Testis (tissue), 3 donors: Measurements from ENCODE around the gene SF1. TPM values are rescaled to one million over a fixed set of nuclear protein-coding genes. Genes with fewer than 3 reads are reported as not detected.
A peak's percentile ranks its signal among the peaks of the same experiment; 100 is the strongest.

Experiments
- DNase-seq: peaks from one replicate; pipeline ENCODE4 v3.0.0-alpha.2; 2019
- H3K27ac ChIP-seq, 2 donors: fragments of 200-600 bp; sonication (generic); one replicate each; pipeline ENCODE4 v1.5.1; 2019
- H3K27me3 ChIP-seq: fragments of 200-600 bp; sonication (generic); one replicate; pipeline ENCODE4 v1.5.1; 2019
- H3K36me3 ChIP-seq: fragments of 200-600 bp; sonication (generic); one replicate; pipeline ENCODE4 v1.5.1; 2017; ENCODE audit warnings: low read depth; ENCODE audit errors: missing control alignments
- H3K4me1 ChIP-seq: fragments of 200-600 bp; sonication (generic); one replicate; pipeline ENCODE4 v1.5.1; 2019
- H3K4me3 ChIP-seq, 2 donors: fragments of 200-600 bp; sonication (generic); one replicate each; pipeline ENCODE4 v1.5.1; 2017 to 2019
- H3K9me3 ChIP-seq: fragments of 200-600 bp; sonication (generic); one replicate; pipeline ENCODE4 v1.5.1; 2017
- CTCF ChIP-seq, 3 experiments: fragments of 450-650 bp in 2 of 3; fragments of 200-600 bp in 1 of 3; sonication (generic) in 1 of 3; IDR thresholded peaks; one replicate each; pipeline ENCODE4 v1.5.1; 2016 to 2019; ENCODE audit warnings: antibody characterized with exemption in 3 of 3, mild to moderate bottlenecking in 2 of 3, moderate library complexity in 1 of 3
- POLR2A ChIP-seq: fragments of 450-650 bp; IDR thresholded peaks from one replicate; pipeline ENCODE4 v1.6.1; 2017; ENCODE audit warnings: antibody characterized with exemption, mild to moderate bottlenecking, moderate library complexity
- WGBS, 2 donors: methylation state at CpG; one replicate each; pipeline ENCODE4 v1.1.5; 2018; 5-methylcytosine and 5-hydroxymethylcytosine counted together
- intact Hi-C: fragments of 100-400 bp; cut with DNase I; formaldehyde crosslinking; loops from one replicate; pipeline ENCODE4 v1.15.1; 2023; ENCODE audit warnings: low total_unique reads
- polyA plus RNA-seq: library from polyadenylated mRNA; stranded (reverse); fragments of 350-450 nt; fragmentation: Illumina TruSeq; extraction: RNeasy Lipid Tissue Mini Kit (QIAGEN cat#74804); gene quantifications from one replicate; pipeline ENCODE4 v1.2.3, GENCODE V29; 2014; ENCODE audit warnings: low read depth, low replicate concordance; ENCODE audit not compliant: insufficient read depth
- total RNA-seq, 2 donors: library from RNA; depleted of rRNA; stranded (reverse); fragments of >200 nt; gene quantifications; one replicate each; pipeline ENCODE4 v1.2.3, GENCODE V29; 2016

SF1 gene
- total and polyA plus RNA-seq, 3 donors from 2014 or later, result 431 to 499 (median 455) TPM

GRCh38 chr11:64789331-64790204, 11.2 kb upstream of the SF1 start:
- TF ChIP-seq POLR2A, result no peak
- TF ChIP-seq CTCF (IDR thresholded peaks at IDR 0.05), result no peak
- H3K4me1 ChIP-seq, result peaks cover 6% of the 10 kb centered on the region
- H3K4me3 ChIP-seq, result no peak overlapping the region
- H3K9me3 ChIP-seq, result no peaks in the 10 kb centered on the region
- H3K27ac ChIP-seq, result no peak overlapping the region
- WGBS, 2 donors, result 89 to 90% methylated on average over 6 to 15 of the region's 15 CpGs
- DNase-seq, result no peak
- H3K36me3 ChIP-seq, result no peaks in the 10 kb centered on the region
- intact Hi-C loops, result no loop called here
- no peaks in the 10 kb centered on the region for H3K27me3 ChIP-seq

- Histone ChIP-seq H3K27ac (no peak overlapping the region), H3K4me3 (no peak overlapping the region), H3K36me3 (no peaks in the 10 kb centered on the region), H3K4me1 (peaks cover 2% of the 10 kb centered on the region), H3K9me3 (no peaks in the 10 kb centered on the region), H3K27me3 (no peaks in the 10 kb centered on the region)
- no peak for TF ChIP-seq POLR2A
- TF ChIP-seq CTCF (IDR thresholded peaks at IDR 0.05), result no peak
- WGBS, 2 donors, result 80 to 82% methylated on average over 4 to 9 of the region's 9 CpGs
- no peak for DNase-seq
- intact Hi-C loops, result no loop called here
Observed at GRCh38 chr11:64788321-64789215, 10.2 kb upstream of the SF1 start.

DNA sequence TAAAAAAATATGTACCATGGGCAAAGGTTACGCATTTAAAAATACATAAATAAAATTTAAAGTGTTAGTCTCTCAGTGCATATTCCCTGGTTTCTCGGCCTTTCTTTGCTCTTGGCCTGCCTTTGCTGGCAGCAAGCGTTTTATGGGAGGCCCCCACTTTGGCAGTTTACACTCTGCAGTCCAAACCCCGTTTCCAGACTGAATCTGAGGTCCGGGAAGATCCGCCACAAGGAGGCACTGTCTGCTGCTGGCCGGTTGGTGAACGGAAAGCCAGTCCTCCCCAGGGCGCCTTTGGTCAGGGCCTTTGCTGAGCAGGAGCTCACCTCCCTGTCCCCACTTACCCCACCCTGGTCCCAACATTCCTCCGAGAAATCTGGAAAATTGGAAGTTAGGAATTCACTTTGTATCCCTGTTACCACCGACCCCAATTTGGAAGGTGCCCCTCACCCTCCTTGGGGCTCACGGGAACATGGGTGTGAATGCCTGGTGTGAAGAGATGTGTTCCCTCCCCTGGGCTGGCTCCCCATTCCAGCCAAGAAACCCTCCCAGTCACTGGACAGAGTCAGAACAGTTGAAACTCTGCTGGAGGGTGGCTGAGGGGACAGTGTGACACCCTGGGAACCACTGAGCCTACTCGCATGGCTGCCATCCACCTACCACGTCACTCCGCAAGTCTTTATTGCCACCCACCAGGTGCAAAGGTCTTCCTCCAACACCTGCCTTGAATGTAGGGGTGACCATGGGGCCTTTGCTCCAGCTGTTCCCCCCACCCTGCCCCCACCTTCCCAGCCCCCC, 9.4 kb upstream of the SF1 start:
- DNase-seq, result peak; percentile 77
- Histone ChIP-seq H3K36me3 (no peaks in the 10 kb centered on the region), H3K4me3 (no peak overlapping the region), H3K27me3 (no peaks in the 10 kb centered on the region), H3K27ac (no peak overlapping the region), H3K9me3 (no peaks in the 10 kb centered on the region), H3K4me1 (no peaks in the 10 kb centered on the region)
- 52 to 55% methylated on average over 15 of the region's 15 CpGs for WGBS, 2 donors
- intact Hi-C loops, result no loop called here
- TF ChIP-seq CTCF (IDR thresholded peaks at IDR 0.05), result peak; percentile 31 to 64 (median 54)
- no peak for TF ChIP-seq POLR2A

DNA sequence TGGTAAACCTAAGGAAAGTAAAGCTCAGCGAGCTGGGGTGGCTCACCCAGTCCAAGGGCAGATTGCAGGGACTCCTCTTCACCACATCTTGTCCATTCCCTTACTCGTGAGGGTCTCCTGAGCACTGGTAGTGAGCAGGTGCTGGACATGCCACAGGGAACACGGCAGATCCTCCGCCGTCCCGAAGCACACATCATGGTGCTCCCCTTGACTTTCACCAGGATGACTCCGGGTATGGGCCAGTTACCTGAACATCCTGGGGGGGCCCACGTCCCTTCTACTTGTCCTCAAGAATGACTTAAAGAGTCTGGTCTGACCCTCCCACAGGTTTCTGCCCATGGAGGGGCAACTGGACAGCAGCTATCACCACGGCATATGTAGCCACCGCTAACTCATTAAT, 8.0 kb upstream of the SF1 start:
- 88 to 92% methylated on average over 10 of the region's 10 CpGs for WGBS, 2 donors
- Histone ChIP-seq H3K27me3 (no peaks in the 10 kb centered on the region), H3K27ac (no peak overlapping the region), H3K36me3 (no peaks in the 10 kb centered on the region), H3K4me1 (no peaks in the 10 kb centered on the region), H3K4me3 (no peak overlapping the region), H3K9me3 (no peaks in the 10 kb centered on the region)
- intact Hi-C loops, result no loop called here
- DNase-seq, result no peak
- TF ChIP-seq POLR2A (no peak), CTCF (IDR thresholded peaks at IDR 0.05) (no peak)
